HepG2 (cell line): ENCODE measurements around the gene FFAR1. TPM values are rescaled to one million over a fixed set of nuclear protein-coding genes. Genes with fewer than 3 reads are reported as not detected.
A peak's percentile ranks its signal among the peaks of the same experiment; 100 is the strongest.

Experiments used
- ATAC-seq: fragments of 200-7000 bp; cut with Tn5 transposase; 3 replicates; pipeline ENCODE4 v1.9.1; 2020; ENCODE audit warnings: mild to moderate bottlenecking, moderate library complexity
- BruUV-seq: library from RNA; stranded (reverse); fragments of 400-500 nt; replicated peaks from 2 replicates; lab custom pipeline; 2021; lab: Mats Ljungman, UMichigan
- CTCF ChIA-PET: fragments of 300-600 bp; formaldehyde crosslinking; extraction: SDS; loops from one replicate; lab custom pipeline; 2021; ENCODE audit warnings: low total read pairs, inconsistent platforms, low intra/inter-chr PET ratio; lab: Yijun Ruan, JAX
- POLR2A ChIA-PET: fragments of 350-600 bp; sonication (Branson Sonifier 250); formaldehyde crosslinking; loops from one replicate; lab custom pipeline; 2020; ENCODE audit warnings: antibody characterized with exemption, inconsistent platforms; lab: Yijun Ruan, JAX
- DNase-seq: peaks from one replicate; pipeline ENCODE4 v3.0.0-alpha.2; 2015; ENCODE audit warnings: low spot score
- FAIRE-seq: peaks from 3 replicates; lab custom pipeline; 2011; peaks lifted over from hg19 to GRCh38; lab: Jason Lieb, UNC
- H2AFZ ChIP-seq: one replicate; pipeline ENCODE4 v1.6.1; 2011; ENCODE audit warnings: low read length, inconsistent platforms
- H3K27ac ChIP-seq: fragments of 300-600 bp; 3 replicates; pipeline ENCODE4 v1.8.0; 2011; ENCODE audit warnings: mixed run types, mild to moderate bottlenecking, mixed read lengths, low read length, inconsistent platforms; ENCODE audit not compliant: insufficient read depth; ENCODE audit errors: extremely low read length
- H3K27me3 ChIP-seq, 2 experiments: fragments of 200-600 bp in 1 of 2; 2 replicates in 1 of 2; 3 replicates in 1 of 2; pipeline versions ENCODE4 v1.6.0 to v1.8.0; 2011; ENCODE audit warnings: low read length in 2 of 2, mild to moderate bottlenecking in 2 of 2, moderate library complexity in 2 of 2, inconsistent platforms in 1 of 2; ENCODE audit not compliant: insufficient read depth in 2 of 2, control insufficient read depth in 1 of 2
- H3K36me3 ChIP-seq, 2 experiments: fragments of 200-600 bp in 1 of 2; replicated peaks in 1 of 2; 2 replicates in 1 of 2; 3 replicates in 1 of 2; pipeline versions ENCODE4 v1.5.1 to v1.8.0; 2011; ENCODE audit warnings: low read length in 2 of 2, inconsistent platforms in 1 of 2; ENCODE audit not compliant: insufficient read depth in 2 of 2, control insufficient read depth in 1 of 2
- H3K4me1 ChIP-seq: 2 replicates; pipeline ENCODE4 v1.5.1; 2012; ENCODE audit warnings: low read length, inconsistent platforms; ENCODE audit not compliant: insufficient read depth
- H3K4me2 ChIP-seq: 2 replicates; pipeline ENCODE4 v1.6.0; 2011; ENCODE audit warnings: low read depth, low read length, inconsistent platforms
- H3K4me3 ChIP-seq, 3 experiments: fragments of 200-600 bp in 1 of 3; sonication (generic), shearing (Covaris generic) in 1 of 3; replicated peaks in 1 of 3; 2 replicates each; pipeline ENCODE4 v1.5.1; 2011 to 2016; ENCODE audit warnings: low read length in 3 of 3, inconsistent platforms in 2 of 3, low read depth in 2 of 3, mild to moderate bottlenecking in 2 of 3, control low read depth in 1 of 3, mixed read lengths in 1 of 3; ENCODE audit not compliant: insufficient read depth in 1 of 3
- H3K79me2 ChIP-seq: one replicate; pipeline ENCODE4 v1.6.1; 2011; ENCODE audit warnings: low read length, inconsistent platforms; ENCODE audit not compliant: insufficient read depth
- H3K9ac ChIP-seq: 2 replicates; pipeline ENCODE4 v1.6.0; 2011; ENCODE audit warnings: mild to moderate bottlenecking, low read depth, low read length, inconsistent platforms; ENCODE audit not compliant: insufficient read depth
- H3K9me3 ChIP-seq: 2 replicates; pipeline ENCODE4 v1.5.1; 2012; ENCODE audit warnings: mild to moderate bottlenecking, low read length
- H4K20me1 ChIP-seq: 2 replicates; pipeline ENCODE4 v1.6.0; 2011; ENCODE audit warnings: inconsistent platforms, mild to moderate bottlenecking, low read length, moderate library complexity; ENCODE audit not compliant: insufficient read depth
- BORCS8-MEF2B ChIP-seq: sonication (generic); formaldehyde crosslinking; IDR thresholded peaks from 2 replicates; pipeline ENCODE4 v1.8.0; 2022; ENCODE audit warnings: mild to moderate bottlenecking, missing genetic modification reagents
- EP300 ChIP-seq, 3 experiments: sonication (generic) in 1 of 3; formaldehyde crosslinking in 1 of 3; IDR thresholded peaks; 2 replicates each; pipeline versions ENCODE4 v1.5.1 to v1.6.1; 2011 to 2020; ENCODE audit warnings: low read depth in 2 of 3, low read length in 2 of 3, borderline replicate concordance in 1 of 3, improper control_type of control experiment in 1 of 3, mild to moderate bottlenecking in 1 of 3, missing genetic modification reagents in 1 of 3, moderate library complexity in 1 of 3
- FOXA1 ChIP-seq, 2 experiments: fragments of 450-650 bp in 1 of 2; sonication (generic) in 1 of 2; formaldehyde crosslinking in 1 of 2; IDR thresholded peaks; 2 replicates each; pipeline versions ENCODE4 v1.4.0 to v1.6.1; 2016 to 2020; ENCODE audit warnings: missing genetic modification reagents in 1 of 2
- KLF11 ChIP-seq: IDR thresholded peaks from 2 replicates; pipeline ENCODE4 v1.6.1; 2016; ENCODE audit warnings: missing compliant biosample characterization
- KLF6 ChIP-seq: IDR thresholded peaks from 2 replicates; pipeline ENCODE4 v1.8.0; 2016; ENCODE audit warnings: missing biosample characterization, missing genetic modification reagents
- MAFF ChIP-seq: IDR thresholded peaks from 2 replicates; pipeline ENCODE4 v1.6.1; 2011; ENCODE audit warnings: low read depth, low read length, improper control_type of control experiment
- MAFK ChIP-seq, 2 experiments: IDR thresholded peaks in 1 of 2; conservative IDR thresholded peaks in 1 of 2; 2 replicates each; pipeline ENCODE4 v1.6.1; 2011; ENCODE audit warnings: improper control_type of control experiment in 2 of 2, low read length in 2 of 2
- MTA3 ChIP-seq: sonication (generic); formaldehyde crosslinking; IDR thresholded peaks from 2 replicates; pipeline ENCODE4 v1.4.0; 2020; ENCODE audit warnings: missing genetic modification reagents
- POLR2G ChIP-seq: fragments of 200-400 bp; formaldehyde crosslinking; IDR thresholded peaks from 2 replicates; pipeline ENCODE4 v1.6.1; 2018; ENCODE audit warnings: mild to moderate bottlenecking, low read depth, low read length, moderate library complexity
- SALL2 ChIP-seq: sonication (generic); formaldehyde crosslinking; IDR thresholded peaks from 2 replicates; pipeline ENCODE4 v1.8.1; 2023; ENCODE audit warnings: mild to moderate bottlenecking, missing genetic modification reagents, inconsistent platforms
- SMARCC2 ChIP-seq: fragments of 450-650 bp; IDR thresholded peaks from 2 replicates; pipeline ENCODE4 v1.6.1; 2017; ENCODE audit warnings: antibody characterized with exemption, mild to moderate bottlenecking
- ZNF383 ChIP-seq: sonication (generic); formaldehyde crosslinking; IDR thresholded peaks from 2 replicates; pipeline ENCODE4 v1.4.0; 2020; ENCODE audit warnings: missing genetic modification reagents, mild to moderate bottlenecking, borderline replicate concordance
- ZNF496 ChIP-seq: sonication (generic); formaldehyde crosslinking; IDR thresholded peaks from 2 replicates; pipeline ENCODE4 v1.8.1; 2023; ENCODE audit warnings: mild to moderate bottlenecking, moderate library complexity, missing genetic modification reagents; ENCODE audit not compliant: insufficient replicate concordance
- ZNF564 ChIP-seq: sonication (generic); formaldehyde crosslinking; IDR thresholded peaks from 2 replicates; pipeline ENCODE4 v1.8.1; 2023; ENCODE audit warnings: mild to moderate bottlenecking, missing genetic modification reagents
- WGBS: methylation state at CpG from one replicate; pipeline ENCODE4 v1.1.6; 2017; ENCODE audit warnings: low lambda C conversion rate; 5-methylcytosine and 5-hydroxymethylcytosine counted together
- in situ Hi-C: cut with HindIII; loops from 2 replicates; pipeline ENCODE4 v1.10.0; 2017; ENCODE audit warnings: low pct_unique_long_range_greater_than_20kb; ENCODE audit not compliant: extremely low pct_ligation_motif_present
- intact Hi-C: fragments of 100-400 bp; cut with micrococcal nuclease; formaldehyde crosslinking; loops from one replicate; pipeline ENCODE4 v1.10.0; 2022; ENCODE audit not compliant: unreplicated experiment
- polyA plus RNA-seq, 8 experiments: library from polyadenylated mRNA; depleted of rRNA in 3 of 8; stranded (reverse) in 7 of 8; unstranded in 1 of 8; fragments of >200 nt; fragmentation: Illumina TruSeq in 4 of 8; extraction: Trizol in 4 of 8; gene quantifications; 2 replicates each; pipeline versions ENCODE4 v1.2.1 to v1.2.3, GENCODE V29; 2011 to 2016; ENCODE audit warnings: low read depth in 4 of 8, missing spikeins in 1 of 8, mixed read lengths in 1 of 8; ENCODE audit not compliant: insufficient read depth in 1 of 8
- total RNA-seq, 5 experiments: library from RNA; depleted of rRNA; stranded (reverse); fragments of >200 nt; fragmentation: Illumina TruSeq; extraction: Trizol; gene quantifications; 2 replicates each; pipeline ENCODE4 v1.2.3, GENCODE V29; 2016; ENCODE audit warnings: low read depth in 1 of 5
- TF ChIP-seq, protein P1 (sequence below): sonication (generic); formaldehyde crosslinking; IDR thresholded peaks from 2 replicates; pipeline ENCODE4 v1.4.0; 2020; ENCODE audit warnings: missing genetic modification reagents
- TF ChIP-seq, protein P2 (sequence below): sonication (generic); formaldehyde crosslinking; IDR thresholded peaks from 2 replicates; pipeline ENCODE4 v1.8.1; 2023; ENCODE audit warnings: missing genetic modification reagents, inconsistent platforms, borderline replicate concordance

FFAR1 gene
- total and polyA plus RNA-seq, 2 of the 13 experiments (the other 11 are each of a cell fraction or from before 2014, with no cell fraction given), result not detected

DNA sequence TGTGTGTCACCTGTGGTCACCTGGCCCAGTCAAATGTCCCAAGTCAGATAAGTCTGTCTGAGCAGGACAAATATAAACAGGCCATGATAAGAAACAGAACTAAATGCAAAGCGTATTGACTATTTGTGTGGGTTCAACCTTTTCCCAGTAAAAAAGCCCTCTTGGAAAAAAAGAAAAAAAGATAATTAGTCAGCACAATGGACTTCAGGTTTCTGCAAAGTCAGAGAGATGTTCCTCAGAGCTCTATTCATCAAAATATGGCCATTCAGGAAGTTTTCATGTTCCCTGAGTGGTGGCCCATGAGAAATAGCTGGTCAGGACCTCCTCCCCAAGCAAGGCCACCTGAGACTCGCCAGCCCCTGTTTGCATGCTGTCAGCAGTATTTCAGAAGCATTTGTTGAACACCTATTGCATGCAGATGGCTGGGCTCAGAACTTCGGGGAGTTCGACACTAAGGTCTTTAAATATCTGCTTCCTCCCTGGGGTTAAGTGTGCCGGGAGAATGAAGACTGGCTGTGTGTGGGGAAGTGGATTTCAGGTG, 13.2 kb downstream of the FFAR1 start:
- no peak for ATAC-seq
- CTCF ChIA-PET, result no interaction called here
- in situ Hi-C loops, result no loop called here

DNA sequence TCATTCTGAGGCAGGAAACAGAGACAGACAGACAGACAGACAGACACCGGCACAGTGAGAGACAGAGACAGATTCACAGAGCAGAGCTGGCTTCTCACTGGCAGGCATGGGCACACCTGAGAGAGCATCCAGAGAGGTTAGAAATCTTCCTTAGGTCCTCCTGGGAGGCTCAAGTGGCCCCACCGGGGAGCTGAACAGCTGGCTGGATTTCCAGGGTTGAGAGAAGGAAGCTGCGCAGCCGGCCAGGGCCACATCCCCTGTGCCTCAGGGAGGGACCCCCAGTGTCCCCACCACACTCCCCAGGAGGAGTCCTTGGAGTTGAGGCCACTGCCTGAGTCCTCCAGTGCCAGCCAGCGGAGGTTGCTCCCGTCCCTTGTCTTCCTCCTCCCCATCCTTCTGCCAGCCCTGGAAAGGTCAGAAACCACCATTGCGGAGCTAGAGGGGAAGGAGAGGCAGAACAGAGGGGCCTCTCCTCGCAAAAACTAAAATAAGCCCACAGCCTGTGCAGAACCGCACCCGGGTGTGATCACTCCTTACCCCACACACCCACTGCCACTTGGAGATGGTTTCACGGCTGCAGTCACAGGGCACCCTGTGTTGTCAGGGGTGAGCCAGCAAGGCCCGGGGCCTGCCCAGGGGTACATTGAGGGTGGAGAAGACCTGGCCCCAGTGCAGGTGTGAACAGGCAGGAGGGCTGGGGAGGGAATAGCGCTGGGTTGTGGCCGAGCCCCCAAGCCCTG, 14.7 kb downstream of the FFAR1 start:
- no peaks in the 10 kb centered on the region for H4K20me1 ChIP-seq
- in situ Hi-C loops, result no loop called here
- ATAC-seq (no peak), FAIRE-seq (no peak), DNase-seq (no peak)
- no peak overlapping the region for H3K4me2 ChIP-seq
- H3K27me3 ChIP-seq, result peaks cover 8 to 29% of the 10 kb centered on the region in 2 experiments; a peak in 4 of 5 replicates
- H3K4me1 ChIP-seq, result peaks cover 10% of the 10 kb centered on the region
- H2AFZ ChIP-seq, result no peak overlapping the region
- intact Hi-C loops, result no loop called here
- H3K27ac ChIP-seq, result no peak overlapping the region
- no peak overlapping the region for H3K4me3 ChIP-seq
- 86% methylated on average over 1 of the region's 14 CpGs for WGBS
- no peaks in the 10 kb centered on the region for H3K79me2 ChIP-seq
- CTCF ChIA-PET, result no interaction called here
- BruUV-seq, result no TSS peak
- no peak overlapping the region for H3K9ac ChIP-seq
- no peaks in the 10 kb centered on the region for H3K9me3 ChIP-seq
- H3K36me3 ChIP-seq, result no peaks in the 10 kb centered on the region
- POLR2A ChIA-PET, result no interaction called here
- TF ChIP-seq SMARCC2 (no peak), ZNF496 (CRISPR knock-in tag) (no peak), ZNF564 (CRISPR knock-in tag) (no peak), SALL2 (CRISPR knock-in tag) (no peak), BORCS8-MEF2B (CRISPR knock-in tag) (no peak), FOXA1 (IDR thresholded peaks at IDR 0.05) (no peak), FOXA1 (CRISPR knock-in tag; IDR thresholded peaks at IDR 0.05) (no peak), EP300 (IDR thresholded peaks at IDR 0.05; ENCODE audit: low read depth in 2 of 2, low read length in 2 of 2) (no peak), EP300 (CRISPR knock-in tag; IDR thresholded peaks at IDR 0.05; ENCODE audit: borderline replicate concordance) (no peak), KLF6 (no peak), POLR2G (no peak), MTA3 (CRISPR knock-in tag) (no peak), KLF11 (CRISPR knock-in tag) (no peak)
- TF ChIP-seq, protein P1, sequence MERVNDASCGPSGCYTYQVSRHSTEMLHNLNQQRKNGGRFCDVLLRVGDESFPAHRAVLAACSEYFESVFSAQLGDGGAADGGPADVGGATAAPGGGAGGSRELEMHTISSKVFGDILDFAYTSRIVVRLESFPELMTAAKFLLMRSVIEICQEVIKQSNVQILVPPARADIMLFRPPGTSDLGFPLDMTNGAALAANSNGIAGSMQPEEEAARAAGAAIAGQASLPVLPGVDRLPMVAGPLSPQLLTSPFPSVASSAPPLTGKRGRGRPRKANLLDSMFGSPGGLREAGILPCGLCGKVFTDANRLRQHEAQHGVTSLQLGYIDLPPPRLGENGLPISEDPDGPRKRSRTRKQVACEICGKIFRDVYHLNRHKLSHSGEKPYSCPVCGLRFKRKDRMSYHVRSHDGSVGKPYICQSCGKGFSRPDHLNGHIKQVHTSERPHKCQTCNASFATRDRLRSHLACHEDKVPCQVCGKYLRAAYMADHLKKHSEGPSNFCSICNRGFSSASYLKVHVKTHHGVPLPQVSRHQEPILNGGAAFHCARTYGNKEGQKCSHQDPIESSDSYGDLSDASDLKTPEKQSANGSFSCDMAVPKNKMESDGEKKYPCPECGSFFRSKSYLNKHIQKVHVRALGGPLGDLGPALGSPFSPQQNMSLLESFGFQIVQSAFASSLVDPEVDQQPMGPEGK, result no peak
- TF ChIP-seq, protein P2, sequence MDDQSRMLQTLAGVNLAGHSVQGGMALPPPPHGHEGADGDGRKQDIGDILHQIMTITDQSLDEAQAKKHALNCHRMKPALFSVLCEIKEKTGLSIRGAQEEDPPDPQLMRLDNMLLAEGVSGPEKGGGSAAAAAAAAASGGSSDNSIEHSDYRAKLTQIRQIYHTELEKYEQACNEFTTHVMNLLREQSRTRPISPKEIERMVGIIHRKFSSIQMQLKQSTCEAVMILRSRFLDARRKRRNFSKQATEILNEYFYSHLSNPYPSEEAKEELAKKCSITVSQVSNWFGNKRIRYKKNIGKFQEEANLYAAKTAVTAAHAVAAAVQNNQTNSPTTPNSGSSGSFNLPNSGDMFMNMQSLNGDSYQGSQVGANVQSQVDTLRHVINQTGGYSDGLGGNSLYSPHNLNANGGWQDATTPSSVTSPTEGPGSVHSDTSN (CRISPR knock-in tag), result no peak

More for the DNA sequence above, 13.2 kb downstream of the FFAR1 start:
- H3K4me3 ChIP-seq, result no peak overlapping the region
- H3K4me1 ChIP-seq, result peaks cover 18% of the 10 kb centered on the region
- no peaks in the 10 kb centered on the region for H4K20me1 ChIP-seq
- 9% methylated on average over 4 of the region's 5 CpGs for WGBS
- H3K9me3 ChIP-seq, result no peaks in the 10 kb centered on the region
- H3K79me2 ChIP-seq, result no peaks in the 10 kb centered on the region
- TF ChIP-seq ZNF383 (CRISPR knock-in tag), result no peak
- TF ChIP-seq MAFF, result peak; percentile 45
- peak in 1 of 2 experiments; percentile 20; a peak in 2 of 4 replicates for TF ChIP-seq MAFK (conservative IDR thresholded peaks at IDR 0.05 in 1 of 2, IDR thresholded peaks at IDR 0.05 in 1 of 2; ENCODE audit: low read length in 2 of 2)
- POLR2A ChIA-PET, result no interaction called here
- H3K9ac ChIP-seq, result no peak overlapping the region
- peaks cover 8 to 29% of the 10 kb centered on the region in 2 experiments; a peak in 4 of 5 replicates for H3K27me3 ChIP-seq
- DNase-seq (no peak), FAIRE-seq (no peak)
- no peak overlapping the region for H2AFZ ChIP-seq
- no peaks in the 10 kb centered on the region for H3K36me3 ChIP-seq
- intact Hi-C loops, result no loop called here
- BruUV-seq, result no TSS peak
- H3K27ac ChIP-seq, result no peak overlapping the region
- H3K4me2 ChIP-seq, result no peak overlapping the region
